NCI-H1105 (cell line): Measurements from ENCODE around the gene ADCY4.
A peak's percentile ranks its signal among the peaks of the same experiment; 100 is the strongest.
"Not testable (repeated sequence)": the region's sequence is repeated elsewhere in the genome, so short reads cannot be mapped to it uniquely, and the experiment has no call there.

ENCODE experiments used
- DNase-seq: peaks from one replicate; lab custom pipeline; 2025; lab: John Stamatoyannopoulos, UW

The ADCY4 gene

DNA sequence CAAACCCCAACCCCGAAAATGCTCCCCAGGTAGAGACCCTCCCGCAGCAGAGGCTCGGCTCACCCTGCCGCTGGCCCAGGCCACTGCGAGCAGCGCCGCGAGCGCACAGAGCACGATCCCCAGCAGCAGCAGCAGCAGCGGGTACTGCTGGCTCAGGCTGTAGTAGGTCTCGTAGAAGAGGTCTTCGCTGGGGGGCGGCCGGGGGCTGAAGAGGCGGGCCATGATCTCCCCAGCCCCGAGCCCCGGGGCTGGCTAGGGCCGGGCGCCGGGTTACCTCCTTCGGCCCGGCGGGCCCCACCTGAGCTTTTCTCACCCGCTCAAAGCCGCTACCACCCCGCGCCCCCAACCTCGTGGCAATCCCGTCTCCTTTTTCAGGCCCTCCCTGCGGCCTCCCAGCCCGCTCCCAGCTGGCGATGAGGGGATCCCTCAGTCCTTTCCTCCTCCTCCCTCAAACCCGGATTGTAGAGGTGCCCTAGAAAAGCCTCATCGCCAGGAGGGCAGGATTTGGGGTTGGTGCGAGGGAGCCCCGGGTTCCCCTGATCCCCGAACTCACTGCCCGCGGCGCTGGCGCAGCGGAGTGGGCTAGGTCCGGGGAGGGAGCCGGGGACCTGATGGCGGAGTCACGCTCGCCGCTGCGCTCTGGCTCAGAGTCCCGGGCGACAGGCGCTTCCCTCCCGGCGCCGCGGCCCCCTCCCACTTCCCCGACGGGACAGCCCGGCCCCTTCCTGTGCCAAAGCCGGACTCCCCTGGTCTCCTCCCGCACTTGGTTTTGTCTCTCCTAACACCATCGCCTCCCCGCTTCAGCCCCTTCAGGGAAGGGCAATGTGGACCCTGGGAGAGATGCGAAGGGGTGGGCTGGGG is at the start of gene ADCY4:
TSS of gene ADCY4 (minus strand) at position 641 of the 861 bp plus-strand sequence. CDS start at position 222, 419 bp downstream.
- DNase-seq: no peak

DNA sequence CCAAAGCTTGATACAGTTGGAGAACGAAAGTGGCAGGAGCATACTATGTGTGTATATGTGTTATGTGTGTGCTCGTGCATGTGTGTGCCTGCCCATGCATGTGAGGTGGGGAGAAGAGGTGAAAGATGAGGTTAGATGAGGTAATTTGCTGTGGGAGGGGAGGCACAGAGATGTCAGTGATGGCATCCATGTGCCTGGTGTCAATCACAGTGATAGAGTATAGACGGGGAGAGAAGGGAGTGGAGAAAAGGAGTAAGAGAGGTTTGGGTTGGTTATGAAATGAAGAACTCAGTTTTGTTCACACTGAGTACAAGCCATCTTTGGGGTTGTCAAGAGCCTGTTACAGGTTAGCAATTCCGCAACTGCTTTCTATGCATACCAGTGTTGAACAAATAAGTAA is 49.3 kb upstream of the ADCY4 start:
- no peak for DNase-seq

DNA sequence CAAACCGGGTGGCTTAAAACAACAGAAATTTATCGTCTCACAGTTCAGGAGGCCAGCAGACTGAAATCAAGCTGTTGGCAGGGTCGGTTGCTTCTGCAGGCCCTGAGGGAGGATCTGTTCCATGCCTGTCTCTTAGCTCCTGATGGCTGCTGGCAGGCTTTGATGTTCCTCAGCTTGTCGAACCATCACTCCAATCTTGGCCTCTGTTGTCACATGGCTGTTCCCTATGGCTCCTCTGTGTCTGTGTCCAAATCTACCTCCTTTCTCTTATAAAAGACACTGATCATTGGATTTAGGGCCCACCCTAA is 47.1 kb upstream of the ADCY4 start:
- DNase-seq: no peak

DNA sequence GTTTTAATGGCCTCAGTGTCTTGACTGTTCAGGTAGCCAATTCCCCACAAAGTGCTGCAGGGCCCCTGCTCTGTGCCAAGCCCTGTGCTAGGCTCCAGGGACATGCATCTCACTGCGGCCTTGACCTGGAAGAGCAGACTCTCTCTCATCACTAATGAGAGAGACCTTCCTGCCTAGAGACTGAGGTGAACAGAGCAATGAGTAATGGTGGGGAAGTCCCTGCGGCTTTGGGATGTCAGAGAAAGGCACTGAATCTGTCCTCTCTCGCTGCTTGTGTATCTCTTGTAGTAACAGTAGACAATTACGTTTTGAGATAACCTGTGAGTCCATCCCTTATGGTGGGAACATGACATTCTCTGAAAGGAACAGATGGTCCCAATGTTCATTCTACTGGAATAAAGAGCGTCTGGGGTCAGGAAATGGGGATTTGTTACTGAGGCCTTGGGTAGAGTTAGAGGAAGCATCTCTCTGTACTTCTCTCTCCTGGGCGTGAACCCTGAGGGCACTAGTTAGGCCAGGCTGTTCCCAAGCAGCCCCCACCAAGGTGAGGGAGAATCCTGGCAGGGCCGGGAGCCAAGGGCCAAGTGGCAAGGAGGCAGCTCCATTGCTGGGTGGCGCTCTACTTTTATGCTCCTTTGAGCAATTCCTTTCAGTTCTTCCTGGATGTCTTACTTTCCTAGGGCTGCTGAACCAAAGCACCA is 46.6 kb upstream of the ADCY4 start:
- DNase-seq: no peak

DNA sequence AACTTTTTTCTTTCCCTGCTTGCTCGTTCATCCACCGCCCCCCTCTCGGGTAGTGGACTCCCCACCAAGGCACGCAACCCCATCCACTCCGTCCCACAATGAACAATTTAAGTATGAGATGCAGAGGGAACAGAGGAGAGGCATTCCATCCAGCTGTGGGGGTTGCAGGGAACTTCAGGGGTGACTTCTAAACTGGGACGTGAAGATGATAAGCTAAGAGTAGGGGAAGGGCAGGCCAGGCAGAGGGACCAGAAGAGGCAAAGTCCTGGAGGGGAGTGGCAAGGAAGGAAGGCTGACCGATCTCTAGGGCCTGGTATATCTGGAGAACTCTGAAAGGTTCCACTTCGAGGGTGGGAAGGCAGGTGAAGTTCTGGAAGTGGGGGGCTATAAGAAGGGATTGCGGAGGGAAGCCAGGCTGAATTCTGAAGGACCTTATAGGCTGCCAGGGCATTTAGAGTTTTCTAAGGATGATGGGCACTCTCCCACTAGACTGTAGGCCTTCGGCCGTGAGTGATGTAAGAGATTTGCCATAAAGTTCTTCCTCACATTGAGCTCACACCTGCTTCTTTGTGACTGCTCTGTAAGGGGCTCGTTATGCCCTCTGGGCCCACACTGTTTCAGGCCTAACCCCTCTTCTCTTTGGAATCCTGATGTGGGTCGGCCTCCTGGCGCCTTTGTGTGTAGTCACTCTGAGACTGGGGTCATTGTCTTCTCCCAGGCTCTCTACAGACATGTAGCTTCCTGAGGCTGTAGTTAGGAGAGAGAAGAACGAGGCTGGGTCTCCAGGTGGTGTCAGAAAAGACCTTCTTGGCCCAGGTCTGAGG is 45.2 kb upstream of the ADCY4 start:
- DNase-seq: no peak

DNA sequence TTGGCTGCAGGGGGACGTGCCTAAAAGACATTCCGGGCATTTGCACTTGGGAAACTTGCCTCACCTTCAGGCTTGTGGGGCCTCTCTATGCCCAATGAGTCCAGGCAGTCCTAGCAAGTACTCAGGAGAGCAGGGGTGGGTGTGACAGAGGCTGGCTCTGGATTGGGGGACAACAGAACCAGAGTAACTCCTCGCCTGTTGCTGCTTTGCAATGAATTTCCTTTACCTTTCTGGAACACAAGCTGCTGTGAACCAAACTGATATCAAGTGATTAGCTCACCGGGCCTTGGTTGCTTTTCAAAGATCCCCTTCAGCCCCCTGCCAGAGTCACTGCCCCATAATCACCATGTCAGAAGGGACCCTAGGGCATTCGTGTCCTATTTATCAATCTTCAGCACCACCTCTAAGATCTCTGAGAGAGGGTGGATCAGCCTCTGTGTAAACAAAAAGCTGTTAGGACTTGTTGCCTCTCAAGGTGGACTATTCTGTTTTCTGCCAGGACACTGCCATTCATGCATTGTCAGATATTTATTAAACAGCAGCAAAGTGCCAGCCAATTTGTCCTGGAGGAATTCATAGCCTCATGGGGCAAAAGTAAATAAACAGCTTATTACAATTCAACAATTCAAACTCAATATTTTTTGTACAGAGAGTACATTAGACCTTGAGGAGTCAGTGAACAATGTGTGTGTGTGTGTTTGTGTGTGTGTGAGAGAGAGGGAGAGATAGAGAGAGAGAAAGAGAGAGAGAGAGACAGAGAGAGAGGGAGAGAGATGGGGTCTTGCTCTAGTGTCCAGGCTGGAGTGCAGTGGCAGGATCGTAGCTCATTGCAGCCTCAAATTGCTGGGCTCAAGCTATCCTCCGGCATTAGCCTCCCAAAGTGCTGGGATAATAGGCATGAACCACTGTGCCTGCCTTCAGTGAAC is 44.4 kb upstream of the ADCY4 start:
- no peak for DNase-seq

DNA sequence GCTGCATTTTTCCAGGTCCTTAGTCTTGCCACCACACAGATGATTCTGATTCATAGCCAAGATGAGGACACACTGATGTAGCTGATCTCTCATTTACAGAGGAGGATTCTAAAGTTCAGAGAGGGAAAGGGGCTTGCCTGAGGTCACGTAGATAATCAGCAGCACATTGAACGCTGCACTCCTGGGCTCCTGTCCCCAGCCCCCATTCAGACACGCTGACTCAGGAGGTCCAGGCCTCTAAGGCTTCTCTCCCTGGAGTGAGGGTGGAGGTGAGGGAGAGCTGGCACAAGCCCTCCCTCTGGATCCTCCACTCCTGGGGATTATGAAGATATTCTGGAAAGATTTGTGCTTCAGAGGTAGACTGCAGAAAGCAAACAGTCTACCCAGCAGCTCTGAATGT is 43.5 kb upstream of the ADCY4 start:
- DNase-seq: no peak

DNA sequence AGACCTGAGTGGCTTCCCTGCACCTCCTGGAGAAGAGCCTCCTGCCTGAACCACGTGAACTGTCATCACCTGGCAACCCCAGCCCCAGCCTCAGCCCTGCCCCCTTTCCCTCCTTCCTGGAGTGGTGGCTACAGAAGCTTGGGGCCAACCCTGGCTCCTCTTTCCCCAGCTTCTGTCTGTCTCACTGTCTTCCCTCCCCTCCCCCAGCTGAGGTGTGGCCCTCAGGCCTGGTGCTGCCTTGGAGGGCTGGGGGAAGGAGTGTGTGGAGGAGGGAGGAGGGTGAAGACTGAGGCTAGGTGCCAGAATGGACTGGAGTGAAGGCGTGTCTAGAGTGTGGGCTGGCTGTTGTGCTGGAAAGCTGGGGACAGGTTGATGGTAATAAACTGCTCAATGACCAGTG is 42.8 kb upstream of the ADCY4 start:
- no peak for DNase-seq

DNA sequence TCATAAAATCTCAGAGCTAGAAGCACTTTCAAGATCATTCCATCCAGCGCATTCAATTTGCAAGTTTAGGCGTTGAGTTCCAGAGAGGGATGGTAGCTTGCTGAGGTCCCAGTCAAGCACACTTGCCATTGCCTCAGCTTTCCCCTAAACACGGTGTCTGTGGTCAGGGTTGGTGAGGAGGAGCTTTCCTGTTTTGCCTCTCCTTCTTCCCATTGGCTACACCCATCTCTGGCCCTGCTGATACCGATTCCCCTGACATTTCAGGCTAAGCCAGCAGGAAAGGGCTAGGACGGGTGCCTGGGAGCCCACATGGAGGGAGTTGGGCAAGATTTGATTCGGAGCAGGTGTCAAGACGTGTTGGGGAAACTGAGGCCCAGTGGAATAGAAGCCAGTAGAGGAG is 42.3 kb upstream of the ADCY4 start:
- DNase-seq: no peak

DNA sequence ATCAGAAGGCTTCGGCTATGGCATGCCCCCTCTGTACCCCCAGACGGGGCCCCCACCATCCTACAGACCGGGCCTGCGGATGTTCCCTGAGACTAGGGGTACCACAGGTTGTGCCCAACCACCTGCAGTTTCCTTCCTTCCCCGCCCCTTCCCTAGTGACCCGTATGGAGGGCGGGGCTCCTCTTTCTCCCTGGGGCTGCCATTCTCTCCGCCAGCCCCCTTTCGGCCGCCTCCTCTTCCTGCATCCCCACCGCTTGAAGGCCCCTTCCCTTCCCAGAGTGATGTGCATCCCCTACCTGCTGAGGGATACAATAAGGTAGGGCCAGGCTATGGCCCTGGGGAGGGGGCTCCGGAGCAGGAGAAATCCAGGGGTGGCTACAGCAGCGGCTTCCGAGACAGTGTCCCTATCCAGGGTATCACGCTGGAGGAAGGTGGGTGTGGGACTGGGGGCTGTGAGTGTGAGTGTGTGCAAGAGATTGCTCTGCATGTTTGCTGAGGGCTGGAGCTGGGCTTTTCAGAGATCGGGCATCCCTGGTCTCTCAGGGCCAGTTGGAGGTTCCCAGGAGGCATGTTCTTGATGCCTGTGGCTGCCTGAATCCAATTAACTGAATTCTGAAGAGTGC is 41.7 kb upstream of the ADCY4 start:
- no peak for DNase-seq

DNA sequence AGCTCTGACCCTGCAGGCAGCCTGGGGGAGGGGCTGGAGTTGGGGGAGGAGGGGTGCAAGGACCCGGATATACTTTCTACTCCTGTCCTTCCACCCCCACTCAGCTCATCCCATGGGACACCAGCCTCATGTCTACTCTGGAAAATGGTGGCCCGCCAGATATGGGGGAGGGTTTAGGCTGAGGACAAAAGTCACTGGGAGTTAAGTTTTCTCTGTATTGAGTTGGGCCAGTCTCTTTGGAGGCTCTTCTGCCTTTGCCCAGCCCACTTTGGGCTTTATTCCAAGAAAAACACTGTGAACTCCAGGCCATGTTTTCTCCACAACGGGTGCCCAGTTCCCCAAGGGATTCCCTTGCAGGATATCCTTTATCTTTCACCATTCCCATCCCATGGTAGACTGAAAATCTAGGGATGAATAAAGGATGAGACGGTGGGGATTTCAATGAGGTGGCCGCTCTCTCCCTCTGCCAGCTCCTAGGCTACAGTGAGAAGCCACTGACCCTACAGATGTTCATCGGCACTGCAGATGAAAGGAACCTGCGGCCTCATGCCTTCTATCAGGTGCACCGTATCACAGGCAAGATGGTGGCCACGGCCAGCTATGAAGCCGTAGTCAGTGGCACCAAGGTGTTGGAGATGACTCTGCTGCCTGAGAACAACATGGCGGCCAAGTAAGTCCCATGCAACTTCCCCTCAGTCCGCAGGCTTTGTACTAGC is 38.0 kb upstream of the ADCY4 start:
- peak; percentile 5 for DNase-seq

DNA sequence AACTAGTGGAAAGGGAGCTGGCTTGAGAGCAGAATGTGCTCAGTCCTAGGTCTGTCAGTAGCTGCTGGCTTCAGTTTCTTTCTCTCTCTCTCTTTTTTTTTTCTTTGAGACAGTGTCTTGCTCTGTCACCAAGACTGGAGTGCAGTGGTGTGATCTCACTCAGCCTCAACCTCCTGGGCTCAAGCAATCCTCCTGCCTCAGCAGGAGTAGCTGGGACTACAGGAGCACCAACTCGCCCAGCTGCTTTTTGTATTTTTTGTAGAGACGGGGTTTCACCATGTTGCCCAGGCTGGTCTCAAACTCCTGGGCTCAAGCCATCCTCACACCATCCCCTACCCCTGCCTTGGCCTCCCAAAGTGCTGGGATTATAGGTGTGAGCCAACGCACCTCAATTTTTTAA is 36.7 kb upstream of the ADCY4 start:
- DNase-seq: not testable (repeated sequence)

DNA sequence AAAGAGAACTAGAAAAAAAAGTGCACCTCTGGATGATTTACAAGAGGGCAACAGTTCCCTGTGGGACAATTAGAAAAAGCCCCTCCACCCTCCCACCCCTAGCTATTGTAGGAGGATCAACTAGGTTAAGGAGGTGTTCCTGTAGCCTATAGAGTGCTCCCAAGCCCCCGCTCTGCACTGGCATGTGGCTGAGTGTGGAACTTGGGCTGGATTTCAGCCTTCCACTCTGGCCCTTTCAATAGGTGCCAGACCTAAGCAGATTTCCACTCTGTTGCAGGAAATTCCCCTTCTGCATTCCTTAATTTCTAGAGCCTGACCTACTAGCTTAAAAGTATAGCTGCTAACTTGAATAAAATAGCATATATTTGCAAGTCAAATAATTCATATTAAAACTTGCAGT is 35.9 kb upstream of the ADCY4 start:
- DNase-seq: no peak

DNA sequence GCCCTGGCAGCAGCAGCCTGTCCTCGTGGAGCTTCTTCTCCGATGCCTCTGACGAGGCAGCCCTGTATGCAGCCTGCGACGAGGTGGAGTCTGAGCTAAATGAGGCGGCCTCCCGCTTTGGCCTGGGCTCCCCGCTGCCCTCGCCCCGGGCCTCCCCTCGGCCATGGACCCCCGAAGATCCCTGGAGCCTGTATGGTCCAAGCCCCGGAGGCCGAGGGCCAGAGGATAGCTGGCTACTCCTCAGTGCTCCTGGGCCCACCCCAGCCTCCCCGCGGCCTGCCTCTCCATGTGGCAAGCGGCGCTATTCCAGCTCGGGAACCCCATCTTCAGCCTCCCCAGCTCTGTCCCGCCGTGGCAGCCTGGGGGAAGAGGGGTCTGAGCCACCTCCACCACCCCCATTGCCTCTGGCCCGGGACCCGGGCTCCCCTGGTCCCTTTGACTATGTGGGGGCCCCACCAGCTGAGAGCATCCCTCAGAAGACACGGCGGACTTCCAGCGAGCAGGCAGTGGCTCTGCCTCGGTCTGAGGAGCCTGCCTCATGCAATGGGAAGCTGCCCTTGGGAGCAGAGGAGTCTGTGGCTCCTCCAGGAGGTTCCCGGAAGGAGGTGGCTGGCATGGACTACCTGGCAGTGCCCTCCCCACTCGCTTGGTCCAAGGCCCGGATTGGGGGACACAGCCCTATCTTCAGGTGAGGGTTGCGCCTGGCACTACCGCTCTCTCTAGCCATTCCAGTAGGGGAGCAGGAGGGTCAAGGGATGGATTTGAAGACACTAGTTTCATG is 35.2 kb upstream of the ADCY4 start:
- DNase-seq: no peak

DNA sequence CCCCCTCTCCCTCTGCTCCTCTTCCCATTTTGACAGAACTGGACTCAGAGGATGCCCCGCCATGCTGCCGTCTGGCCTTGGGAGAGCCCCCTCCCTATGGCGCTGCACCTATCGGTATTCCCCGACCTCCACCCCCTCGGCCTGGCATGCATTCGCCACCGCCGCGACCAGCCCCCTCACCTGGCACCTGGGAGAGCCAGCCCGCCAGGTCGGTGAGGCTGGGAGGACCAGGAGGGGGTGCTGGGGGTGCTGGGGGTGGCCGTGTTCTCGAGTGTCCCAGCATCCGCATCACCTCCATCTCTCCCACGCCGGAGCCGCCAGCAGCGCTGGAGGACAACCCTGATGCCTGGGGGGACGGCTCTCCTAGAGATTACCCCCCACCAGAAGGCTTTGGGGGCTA is 34.6 kb upstream of the ADCY4 start:
- no peak for DNase-seq

DNA sequence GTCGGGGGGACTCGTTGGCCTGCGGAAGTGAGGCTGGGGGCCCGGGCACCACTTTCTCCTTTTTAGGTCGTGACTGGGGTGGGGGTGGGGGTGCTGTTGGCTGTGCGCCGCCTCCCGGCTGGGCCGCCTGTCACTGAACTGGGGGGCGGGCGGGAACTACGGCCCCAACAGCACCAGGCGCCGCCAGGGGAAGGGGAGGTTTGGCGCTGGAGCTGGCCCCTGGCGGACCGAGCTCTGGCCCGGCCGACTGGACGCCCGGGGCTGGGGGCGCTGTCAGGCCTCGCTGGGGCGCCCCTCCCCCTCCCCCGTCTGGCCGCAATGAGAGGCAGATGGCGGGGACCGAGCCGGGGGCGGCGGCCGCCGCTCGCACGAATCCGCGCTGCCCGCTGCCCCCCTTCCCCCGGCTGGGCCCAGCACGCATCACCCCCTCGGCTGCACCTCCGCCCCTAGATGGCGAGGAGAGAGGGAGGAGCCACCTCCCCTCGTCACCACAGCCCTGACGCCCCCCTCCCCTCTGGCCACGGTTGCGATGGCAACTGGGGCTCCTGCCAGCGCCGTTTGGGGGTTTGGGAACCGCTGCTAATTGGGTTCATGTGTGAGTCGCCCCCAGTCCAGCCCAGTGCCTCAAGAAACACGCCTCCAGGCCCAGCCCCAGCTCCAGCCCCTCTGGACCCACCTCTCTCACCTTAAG is 33.8 kb upstream of the ADCY4 start:
- DNase-seq: peak; percentile 52

DNA sequence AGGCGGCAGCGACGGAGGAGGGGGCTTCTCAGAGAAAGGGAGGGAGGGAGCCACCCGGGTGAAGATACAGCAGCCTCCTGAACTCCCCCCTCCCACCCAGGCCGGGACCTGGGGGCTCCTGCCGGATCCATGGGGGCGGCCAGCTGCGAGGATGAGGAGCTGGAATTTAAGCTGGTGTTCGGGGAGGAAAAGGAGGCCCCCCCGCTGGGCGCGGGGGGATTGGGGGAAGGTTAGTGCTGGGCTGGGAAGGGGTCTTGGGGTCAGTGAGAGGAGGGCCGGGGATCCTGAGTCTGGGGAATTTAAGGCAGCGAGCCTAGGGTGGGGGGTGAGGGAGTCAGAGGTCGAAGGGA is 33.3 kb upstream of the ADCY4 start:
- DNase-seq: no peak

DNA sequence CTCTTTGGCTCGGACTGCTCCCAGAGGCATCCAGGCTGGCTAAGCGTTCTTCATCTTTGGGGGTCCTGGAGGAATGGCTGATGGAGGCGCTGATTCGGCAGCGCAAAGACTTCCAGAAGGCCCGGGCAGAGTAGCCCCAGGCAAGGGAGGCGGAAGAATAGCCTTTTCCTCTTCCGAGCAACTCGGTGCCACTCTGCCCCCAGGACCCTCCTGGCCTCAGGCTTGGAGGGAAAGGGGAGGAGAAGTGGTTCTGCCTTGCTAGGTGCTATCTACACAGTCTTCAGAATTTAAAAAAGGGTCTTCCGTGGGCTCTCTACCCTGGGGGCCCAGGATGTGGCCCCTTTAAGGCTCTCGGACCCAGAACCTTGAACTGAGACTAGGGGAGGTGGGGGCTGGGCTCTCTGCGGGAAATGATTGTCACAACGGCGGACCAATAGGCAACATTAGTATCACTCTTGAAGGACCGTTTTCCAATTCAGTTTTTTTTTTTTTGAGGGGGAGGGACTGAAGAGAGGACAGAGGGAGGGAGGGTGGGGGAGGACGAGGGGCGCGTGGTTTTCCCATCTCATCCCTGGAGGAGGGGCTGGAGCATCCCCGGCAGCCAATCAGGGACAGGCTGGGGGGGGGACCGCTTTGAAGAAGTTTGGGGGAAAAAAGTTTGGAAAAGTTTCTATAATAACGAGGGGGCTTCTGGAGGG is 32.8 kb upstream of the ADCY4 start, which contains the start of gene NFATC4:
TSS of gene NFATC4 (plus strand) at position 671 of the 698 bp plus-strand sequence. CDS start 157 bp downstream, outside the sequence.
- DNase-seq: peak; percentile 96
